GM21367 (cell line): ENCODE results near the gene TUBB3.
A peak's percentile ranks its signal among the peaks of the same experiment; 100 is the strongest.
"Not testable (repeated sequence)": the region's sequence is repeated elsewhere in the genome, so short reads cannot be mapped to it uniquely, and the experiment has no call there.

Experiments
- ATAC-seq: cut with Tn5 transposase; IDR thresholded peaks from one replicate; pipeline ENCODE4 v1.9.1; 2021; ENCODE audit not compliant: unreplicated experiment

TUBB3 gene

GRCh38 chr16:89917773-89918452 lies 5.2 kb upstream of the TUBB3 start:
- ATAC-seq, result peak; percentile 67

GRCh38 chr16:89918453-89919347 lies 4.4 kb upstream of the TUBB3 start, which contains the start of gene MC1R:
TSS of gene MC1R (plus strand) at chr16:89918862. CDS start at chr16:89919259, 397 bp downstream.
- ATAC-seq, result no peak

- no peak for ATAC-seq
Observed at GRCh38 chr16:89919535-89920406, 3.4 kb upstream of the TUBB3 start.

DNA sequence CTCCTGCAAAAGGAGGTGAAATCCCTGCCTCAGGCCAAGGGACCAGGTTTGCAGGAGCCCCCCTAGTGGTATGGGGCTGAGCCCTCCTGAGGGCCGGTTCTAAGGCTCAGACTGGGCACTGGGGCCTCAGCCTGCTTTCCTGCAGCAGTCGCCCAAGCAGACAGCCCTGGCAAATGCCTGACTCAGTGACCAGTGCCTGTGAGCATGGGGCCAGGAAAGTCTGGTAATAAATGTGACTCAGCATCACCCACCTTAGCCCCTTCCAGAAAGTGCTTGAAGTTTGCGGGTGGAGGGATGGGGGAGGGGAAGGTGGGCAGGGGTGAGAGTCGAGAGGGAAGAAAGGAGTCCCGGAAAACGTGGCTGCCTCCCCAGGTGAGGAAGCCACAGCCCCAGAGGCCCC lies 2.4 kb upstream of the TUBB3 start:
- no peak for ATAC-seq

- no peak for ATAC-seq
Observed at GRCh38 chr16:89921131-89921701, 1.9 kb upstream of the TUBB3 start.

GRCh38 chr16:89921702-89922476 lies 1.3 kb upstream of the TUBB3 start:
- ATAC-seq, result no peak

DNA sequence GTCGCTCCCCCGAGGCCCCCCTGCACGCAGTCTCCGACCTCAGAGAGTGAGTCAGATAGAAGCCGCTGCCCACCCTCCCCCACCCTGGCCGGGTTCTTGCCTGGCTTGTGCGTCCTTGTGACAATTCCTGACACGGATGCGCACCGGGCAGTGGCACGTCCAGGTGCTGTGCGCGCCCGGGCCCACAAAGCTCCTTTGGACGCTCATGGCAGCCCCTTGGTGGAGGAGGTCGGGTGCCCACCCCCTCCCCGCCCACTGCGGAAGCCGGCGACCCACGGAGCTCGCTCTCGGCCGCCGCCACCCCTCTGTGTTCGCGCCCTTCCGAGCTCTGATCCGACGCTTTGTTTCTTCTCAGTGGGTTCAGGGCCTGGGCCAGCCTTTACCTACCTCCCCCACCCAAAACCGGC lies 662 bp upstream of the TUBB3 start:
- ATAC-seq, result no peak

GRCh38 chr16:89923640-89924296 lies 626 bp downstream of the TUBB3 start:
- ATAC-seq, result no peak

GRCh38 chr16:89924297-89924924 lies 1.3 kb downstream of the TUBB3 start:
- no peak for ATAC-seq

DNA sequence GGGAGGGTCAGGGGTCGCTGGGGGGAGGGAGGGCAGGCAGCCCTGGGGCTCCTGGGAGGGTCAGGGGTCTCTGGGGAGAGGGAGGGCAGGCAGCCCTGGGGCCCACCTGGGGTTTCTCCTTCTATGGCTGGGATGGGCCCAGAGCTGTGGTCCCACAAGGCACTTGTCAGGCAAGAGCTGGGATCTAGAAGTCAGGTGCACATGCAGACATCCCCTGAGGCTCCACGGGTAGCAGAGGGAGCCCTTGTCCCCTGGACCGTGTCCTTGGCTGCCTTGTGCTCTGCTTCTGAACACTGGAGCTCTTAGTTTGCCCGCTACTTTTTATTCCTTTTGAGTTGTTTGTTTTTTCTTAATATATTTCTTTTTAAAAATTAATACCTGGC lies 1.8 kb downstream of the TUBB3 start:
- no peak for ATAC-seq

- peak; percentile 21 for ATAC-seq
Observed at GRCh38 chr16:89925596-89926079, 2.5 kb downstream of the TUBB3 start.

DNA sequence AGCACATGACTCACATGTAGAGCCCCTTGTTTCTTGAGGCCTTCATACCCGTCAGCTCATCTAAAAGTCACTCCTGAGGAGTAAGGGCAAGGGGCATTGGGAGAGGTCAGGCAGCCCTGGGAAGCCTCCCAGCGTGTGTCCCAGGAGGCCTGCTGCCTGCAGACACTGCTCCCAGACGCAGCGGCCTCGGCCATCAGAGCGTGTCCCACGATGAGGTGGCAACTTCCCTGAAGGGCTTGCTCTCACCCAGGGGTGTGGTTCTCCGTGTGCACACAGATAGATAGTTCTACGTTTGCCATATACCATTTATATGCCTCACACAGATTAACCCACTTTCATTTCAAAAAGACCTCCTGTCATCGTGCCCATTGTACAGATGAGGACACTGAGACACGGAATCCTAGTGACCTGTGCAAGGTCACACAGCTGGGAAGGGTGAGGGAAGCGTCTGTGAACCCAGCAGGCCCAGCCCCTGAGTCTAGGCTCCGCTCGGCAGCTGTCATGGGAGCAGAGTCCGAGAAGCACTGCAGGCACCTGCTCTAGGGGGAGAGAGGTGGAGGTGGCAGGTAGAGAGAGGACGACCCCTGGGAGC lies 8.3 kb downstream of the TUBB3 start:
- ATAC-seq, result no peak

GRCh38 chr16:89931964-89932363 lies 8.8 kb downstream of the TUBB3 start:
- ATAC-seq, result no peak

DNA sequence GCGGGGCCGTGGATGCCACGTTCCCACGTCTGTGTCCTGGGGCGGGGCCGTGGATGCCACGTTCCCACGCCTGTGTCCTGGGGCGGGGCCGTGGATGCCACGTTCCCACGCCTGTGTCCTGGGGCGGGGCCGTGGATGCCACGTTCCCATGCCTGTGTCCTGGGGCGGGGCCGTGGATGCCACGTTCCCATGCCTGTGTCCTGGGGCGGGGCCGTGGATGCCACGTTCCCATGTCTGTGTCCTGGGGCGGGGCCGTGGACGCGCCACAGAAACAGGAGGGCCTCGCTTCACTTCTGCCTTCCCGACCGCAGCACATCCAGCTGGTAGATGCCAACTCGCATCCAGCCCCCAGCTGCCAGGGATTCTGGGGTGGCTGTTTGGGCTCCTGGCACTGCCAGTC lies 10.9 kb downstream of the TUBB3 start:
- not testable (repeated sequence) for ATAC-seq

DNA sequence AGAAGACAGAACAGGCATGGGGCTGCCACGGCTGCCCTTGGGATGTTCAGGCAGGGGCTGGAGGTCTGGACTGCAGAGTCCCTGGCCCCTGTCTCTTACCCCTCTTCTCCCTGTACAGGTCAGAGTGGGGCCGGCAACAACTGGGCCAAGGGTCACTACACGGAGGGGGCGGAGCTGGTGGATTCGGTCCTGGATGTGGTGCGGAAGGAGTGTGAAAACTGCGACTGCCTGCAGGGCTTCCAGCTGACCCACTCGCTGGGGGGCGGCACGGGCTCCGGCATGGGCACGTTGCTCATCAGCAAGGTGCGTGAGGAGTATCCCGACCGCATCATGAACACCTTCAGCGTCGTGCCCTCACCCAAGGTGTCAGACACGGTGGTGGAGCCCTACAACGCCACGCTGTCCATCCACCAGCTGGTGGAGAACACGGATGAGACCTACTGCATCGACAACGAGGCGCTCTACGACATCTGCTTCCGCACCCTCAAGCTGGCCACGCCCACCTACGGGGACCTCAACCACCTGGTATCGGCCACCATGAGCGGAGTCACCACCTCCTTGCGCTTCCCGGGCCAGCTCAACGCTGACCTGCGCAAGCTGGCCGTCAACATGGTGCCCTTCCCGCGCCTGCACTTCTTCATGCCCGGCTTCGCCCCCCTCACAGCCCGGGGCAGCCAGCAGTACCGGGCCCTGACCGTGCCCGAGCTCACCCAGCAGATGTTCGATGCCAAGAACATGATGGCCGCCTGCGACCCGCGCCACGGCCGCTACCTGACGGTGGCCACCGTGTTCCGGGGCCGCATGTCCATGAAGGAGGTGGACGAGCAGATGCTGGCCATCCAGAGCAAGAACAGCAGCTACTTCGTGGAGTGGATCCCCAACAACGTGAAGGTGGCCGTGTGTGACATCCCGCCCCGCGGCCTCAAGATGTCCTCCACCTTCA lies 11.7 kb downstream of the TUBB3 start:
- no peak for ATAC-seq

DNA sequence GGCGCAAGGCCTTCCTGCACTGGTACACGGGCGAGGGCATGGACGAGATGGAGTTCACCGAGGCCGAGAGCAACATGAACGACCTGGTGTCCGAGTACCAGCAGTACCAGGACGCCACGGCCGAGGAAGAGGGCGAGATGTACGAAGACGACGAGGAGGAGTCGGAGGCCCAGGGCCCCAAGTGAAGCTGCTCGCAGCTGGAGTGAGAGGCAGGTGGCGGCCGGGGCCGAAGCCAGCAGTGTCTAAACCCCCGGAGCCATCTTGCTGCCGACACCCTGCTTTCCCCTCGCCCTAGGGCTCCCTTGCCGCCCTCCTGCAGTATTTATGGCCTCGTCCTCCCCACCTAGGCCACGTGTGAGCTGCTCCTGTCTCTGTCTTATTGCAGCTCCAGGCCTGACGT lies 12.5 kb downstream of the TUBB3 start:
- ATAC-seq, result not testable (repeated sequence)

- no peak for ATAC-seq
Observed at GRCh38 chr16:89936034-89936433, 12.9 kb downstream of the TUBB3 start.

DNA sequence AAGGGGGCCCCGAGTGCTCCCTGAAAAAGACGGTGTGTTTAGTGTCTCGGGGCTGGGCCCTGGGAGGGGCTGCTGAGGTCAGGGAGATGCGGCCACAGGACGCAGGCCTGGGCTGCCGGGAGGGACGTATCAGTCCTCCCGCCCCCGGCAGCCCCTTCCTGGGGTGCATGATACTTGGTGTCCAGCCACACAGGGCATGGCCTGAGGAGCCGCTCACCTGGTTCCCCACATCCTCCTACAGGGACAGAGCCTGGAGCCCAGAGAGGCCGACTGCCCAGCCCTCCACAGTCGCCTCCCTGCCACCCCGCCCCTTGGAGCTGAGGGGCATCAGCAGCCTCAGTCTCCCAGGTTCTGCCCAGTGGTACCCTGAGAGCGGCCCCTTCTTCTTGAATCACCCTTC lies 13.4 kb downstream of the TUBB3 start:
- ATAC-seq, result no peak
